Activated CD8-positive, alpha-beta memory T cell treated with anti-CD3 and anti-CD28 coated beads for 1 hour (primary cell): ENCODE measurements around the gene SLC11A2.
A peak's percentile ranks its signal among the peaks of the same experiment; 100 is the strongest.
"Not testable (repeated sequence)": the region's sequence is repeated elsewhere in the genome, so short reads cannot be mapped to it uniquely, and the experiment has no call there.

Source experiments
- DNase-seq, 2 donors: peaks; one replicate each; pipeline ENCODE4 v3.0.0-alpha.2; 2020; ENCODE audit warnings: low read depth in 1 of 2; ENCODE audit errors: extremely low read depth in 1 of 2

SLC11A2 gene

GRCh38 chr12:51027342-51027835, 1.2 kb upstream of the SLC11A2 start:
- DNase-seq = no peak

DNA sequence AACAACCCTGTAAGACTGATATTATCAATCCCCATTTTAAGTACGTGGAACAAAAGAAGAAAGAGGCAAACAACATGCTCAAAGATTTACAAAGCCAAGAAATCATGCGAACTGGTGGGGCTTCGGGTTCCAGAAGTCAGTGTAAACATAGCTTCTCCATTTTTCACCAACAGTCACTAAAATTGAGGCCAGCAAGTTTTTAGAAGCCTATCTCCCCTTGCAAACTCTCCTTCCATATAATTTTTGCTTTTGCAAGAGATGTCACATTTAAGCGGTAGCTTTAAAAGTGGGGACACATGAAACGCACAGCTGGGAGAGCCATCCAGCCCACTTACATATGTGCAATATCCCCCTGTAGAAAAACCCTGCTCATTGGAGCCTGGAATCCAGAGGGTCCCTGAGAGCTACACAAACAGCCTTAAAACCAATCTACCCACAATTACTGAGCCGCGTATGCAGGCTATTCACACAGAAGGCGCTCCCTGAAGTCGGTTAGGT, 797 bp downstream of the SLC11A2 start:
- no peak for DNase-seq

- no peak for DNase-seq
These were observed 2.4 kb downstream of the SLC11A2 start for GRCh38 chr12:51023625-51024382.

GRCh38 chr12:51021694-51022093, 4.5 kb downstream of the SLC11A2 start:
- no peak for DNase-seq

DNA sequence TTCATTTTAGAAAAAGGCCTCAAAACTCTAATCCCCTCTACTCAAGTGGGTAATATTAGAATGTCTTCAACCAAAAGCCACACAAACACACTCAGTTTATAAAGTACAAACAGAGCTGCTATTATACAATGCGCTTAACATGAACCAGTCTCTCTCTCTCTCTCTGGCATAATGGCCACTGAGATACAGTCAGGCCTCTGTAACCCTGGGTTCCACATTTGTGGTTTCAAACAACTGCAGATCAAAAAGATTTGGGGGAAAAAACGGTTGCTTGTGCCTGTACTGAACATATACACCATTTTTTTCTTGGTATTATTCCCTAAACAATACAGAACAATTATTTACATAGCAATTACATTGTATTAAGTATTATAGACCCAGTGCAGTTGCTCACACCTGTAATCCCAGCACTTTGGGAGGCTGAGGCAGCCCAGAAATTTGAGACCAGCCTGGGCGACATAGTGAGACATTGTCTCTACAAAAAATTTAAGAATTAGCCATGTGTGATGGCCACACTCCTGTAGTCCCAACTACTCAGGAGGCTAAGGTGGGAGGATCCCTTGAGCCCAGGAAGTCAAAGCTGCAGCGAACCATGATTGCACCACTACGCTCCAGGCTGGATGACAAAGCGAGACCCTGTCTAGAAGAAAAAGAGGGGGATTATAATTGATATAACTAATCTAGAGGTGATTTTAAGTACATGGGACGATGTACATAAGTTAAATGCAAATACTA, 5.6 kb downstream of the SLC11A2 start:
- DNase-seq = no peak

- DNase-seq = no peak
These were observed 6.3 kb downstream of the SLC11A2 start for GRCh38 chr12:51019927-51020326.

GRCh38 chr12:51018956-51019355, 7.2 kb downstream of the SLC11A2 start:
- no peak for DNase-seq

DNA sequence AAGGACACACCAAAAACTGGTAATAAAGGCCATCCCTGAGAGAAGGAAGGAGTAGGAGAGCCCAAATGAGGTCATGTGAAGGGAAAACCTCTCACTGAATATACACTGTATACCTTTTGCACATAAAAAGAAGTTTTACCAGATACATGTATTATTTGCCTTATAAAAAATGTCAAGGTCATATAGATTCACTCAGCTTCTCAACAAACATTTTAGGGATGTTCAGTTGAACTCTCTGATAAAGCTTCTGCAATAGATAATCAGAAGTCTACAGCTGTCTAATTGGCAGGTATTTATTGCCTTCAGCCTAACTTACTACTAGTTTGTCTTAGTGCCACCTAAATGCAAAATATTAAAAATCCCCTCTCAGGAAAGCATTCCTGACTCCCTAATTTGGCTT, 8.7 kb downstream of the SLC11A2 start:
- DNase-seq = no peak

GRCh38 chr12:51014467-51014866, 11.7 kb downstream of the SLC11A2 start:
- not testable (repeated sequence) for DNase-seq

DNA sequence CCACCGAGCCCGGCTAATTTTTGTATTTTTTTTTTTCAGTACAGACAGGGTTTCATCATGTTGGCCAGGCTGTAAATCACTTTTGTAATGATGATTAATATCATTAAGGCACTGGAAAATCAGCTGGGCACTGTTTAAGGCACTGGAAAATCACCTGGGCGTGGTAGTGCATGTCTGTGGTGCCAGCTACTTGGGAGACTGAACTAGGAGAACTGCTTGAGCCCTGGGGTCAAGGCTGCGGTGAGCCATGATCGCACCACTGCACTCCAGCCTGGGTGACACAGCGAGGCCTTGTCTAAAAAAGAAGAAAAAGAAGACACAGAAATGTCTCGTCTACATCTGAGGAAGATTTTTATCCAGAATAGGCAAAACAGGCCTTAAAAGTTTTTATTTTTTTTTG, 12.7 kb downstream of the SLC11A2 start:
- DNase-seq = no peak

- no peak for DNase-seq
These were observed 13.5 kb downstream of the SLC11A2 start for GRCh38 chr12:51012570-51013236.

DNA sequence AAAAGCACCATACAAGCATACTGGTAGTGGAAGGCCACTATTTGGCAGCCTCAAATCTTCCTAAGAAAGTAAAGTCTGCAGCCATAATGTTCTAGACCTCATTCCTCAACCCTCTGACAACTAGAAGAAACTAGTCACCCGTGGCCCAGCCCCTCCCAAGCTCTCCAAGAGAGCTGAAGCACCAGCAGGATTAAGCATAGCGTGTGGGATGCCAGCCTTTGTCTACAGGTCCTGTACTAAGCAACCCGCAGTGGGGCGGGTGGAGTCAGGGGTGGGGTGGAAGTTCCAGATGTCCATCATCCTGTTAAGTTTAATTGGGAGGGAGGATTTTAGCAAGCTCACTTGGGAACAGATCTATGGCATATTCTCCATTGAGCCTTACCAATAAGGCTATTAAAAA, 14.2 kb downstream of the SLC11A2 start:
- DNase-seq = no peak

DNA sequence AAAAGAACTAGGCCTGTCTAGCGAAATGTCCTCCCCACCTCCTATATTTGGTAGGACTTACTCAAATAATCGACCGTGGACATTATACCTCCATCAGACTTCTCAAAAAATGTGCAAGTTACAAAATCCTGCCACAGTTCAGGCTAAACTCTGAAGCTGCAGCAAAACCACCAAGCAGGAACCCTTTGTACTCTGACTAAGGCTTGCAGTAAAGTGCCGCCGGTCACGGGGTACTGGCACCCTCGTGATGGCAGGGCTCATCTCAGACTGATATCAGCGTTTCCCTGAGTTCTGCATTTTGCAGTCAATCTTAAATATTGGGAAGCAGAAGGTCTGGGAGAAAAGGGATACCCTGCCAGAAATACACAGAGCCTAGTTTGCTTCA, 17.1 kb downstream of the SLC11A2 start:
- peak in 1 of 2 donors; percentile 24 for DNase-seq

GRCh38 chr12:51008329-51009055, 17.7 kb downstream of the SLC11A2 start:
- DNase-seq = no peak

DNA sequence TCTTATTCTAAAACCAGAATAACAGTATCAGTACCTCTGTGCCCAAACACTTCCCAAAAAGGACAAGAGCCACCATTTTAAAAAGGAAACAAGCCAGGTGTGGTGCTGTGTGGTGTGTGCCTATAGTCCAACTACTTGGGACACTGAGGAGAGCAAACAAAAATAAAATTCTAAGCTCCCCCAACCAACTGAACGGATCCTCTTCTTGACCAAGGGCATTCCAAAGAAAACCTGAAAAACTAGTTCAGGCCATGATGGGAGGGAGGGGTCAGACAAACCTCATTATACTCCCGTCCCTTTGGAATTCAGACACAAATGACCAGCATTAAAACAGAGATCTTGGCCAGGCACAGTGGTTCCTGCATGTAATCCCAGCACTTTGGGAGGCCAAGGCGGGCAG, 20.5 kb downstream of the SLC11A2 start:
- no peak for DNase-seq

GRCh38 chr12:51005030-51005429, 21.2 kb downstream of the SLC11A2 start:
- no peak for DNase-seq

DNA sequence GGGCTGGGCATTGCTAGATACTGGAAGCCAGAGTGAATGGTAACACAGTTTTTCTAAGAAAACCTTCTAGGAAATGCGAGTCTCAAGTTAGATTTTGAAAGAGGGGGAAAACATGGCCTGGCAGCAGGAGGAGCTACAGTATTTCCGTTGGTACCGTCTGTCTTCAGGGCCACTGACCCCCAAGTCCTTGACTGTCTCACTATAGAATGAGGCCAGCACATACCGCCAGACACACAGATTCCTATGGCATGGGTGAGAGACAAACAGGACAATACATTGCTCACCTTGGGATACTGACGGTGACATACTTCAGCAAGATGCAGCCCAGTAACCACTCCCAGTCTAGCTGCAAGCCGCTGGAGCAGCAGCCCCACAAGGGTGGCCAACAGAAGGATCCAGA, 21.7 kb downstream of the SLC11A2 start:
- DNase-seq = no peak

GRCh38 chr12:51001799-51002198, 24.4 kb downstream of the SLC11A2 start:
- no peak for DNase-seq

GRCh38 chr12:51000245-51000644, 25.9 kb downstream of the SLC11A2 start:
- no peak for DNase-seq

GRCh38 chr12:50999093-50999492, 27.1 kb downstream of the SLC11A2 start:
- no peak for DNase-seq

DNA sequence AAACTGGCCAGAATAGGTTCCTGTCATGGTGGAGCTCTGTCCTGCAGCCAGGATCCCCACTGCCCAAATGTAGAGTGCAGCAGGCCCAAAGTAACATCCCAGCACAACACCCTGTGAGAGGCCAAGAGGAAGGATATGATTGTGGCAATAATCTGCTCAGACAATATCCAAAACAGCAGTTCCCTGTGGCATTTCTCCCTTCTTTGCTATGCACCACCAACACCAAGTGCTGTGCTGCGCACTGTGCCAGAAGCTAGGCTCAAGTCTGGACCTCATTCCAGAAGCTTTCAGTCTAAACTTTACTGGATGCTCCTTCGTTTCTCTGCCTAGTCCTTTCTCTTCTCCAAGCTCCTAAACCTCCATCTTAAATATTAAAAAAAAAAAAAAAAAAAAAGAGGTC, 33.4 kb downstream of the SLC11A2 start:
- no peak for DNase-seq
